Measurements from ENCODE around the gene ANGPTL5. TPM values are rescaled to one million over a fixed set of nuclear protein-coding genes. Genes with fewer than 3 reads are reported as not detected.
A peak's percentile ranks its signal among the peaks of the same experiment; 100 is the strongest.
"Not testable (repeated sequence)": the region's sequence is repeated elsewhere in the genome, so short reads cannot be mapped to it uniquely, and the experiment has no call there.

The ANGPTL5 gene
- total RNA-seq, 1 donor, result 1.8 TPM

GRCh38 chr11:101862391-101863233 lies 53.7 kb downstream of the ANGPTL5 start:
- Histone ChIP-seq H3K27ac (ENCODE audit: low read depth, low read length) (peak overlapping the region; percentile 72), H4K20me1 (ENCODE audit: insufficient read depth, low read length) (no peaks in the 10 kb centered on the region), H3K4me2 (ENCODE audit: insufficient read depth, low read length) (peak overlapping the region; percentile 40), H3K9me3 (ENCODE audit: low read depth, low read length) (peaks cover 5% of the 10 kb centered on the region), H2AFZ (ENCODE audit: low read length) (no peak overlapping the region), H3K27me3 (ENCODE audit: insufficient read depth, low read length) (no peaks in the 10 kb centered on the region), H3K36me3 (ENCODE audit: insufficient read depth, low read length) (no peaks in the 10 kb centered on the region), H3K4me3 (ENCODE audit: insufficient read depth, low read length) (peak overlapping the region; percentile 3), H3K4me1 (ENCODE audit: insufficient read depth, low read length) (peaks cover 50% of the 10 kb centered on the region), H3K79me2 (ENCODE audit: insufficient read depth, low read length) (no peaks in the 10 kb centered on the region)
- TF ChIP-seq CTCF (IDR thresholded peaks at IDR 0.05; ENCODE audit: extremely low read depth, low read depth, low read length), result peak; percentile 81
- DNase-seq (ENCODE audit: insufficient read length, low spot score, missing footprints), result peak; percentile 71

- no peaks in the 10 kb centered on the region for H3K27me3 ChIP-seq (ENCODE audit: insufficient read depth, low read length)
- H3K4me1 ChIP-seq (ENCODE audit: insufficient read depth, low read length), result peaks cover 33% of the 10 kb centered on the region
- peaks cover 5% of the 10 kb centered on the region for H3K9me3 ChIP-seq (ENCODE audit: low read depth, low read length)
- no peaks in the 10 kb centered on the region for H4K20me1 ChIP-seq (ENCODE audit: insufficient read depth, low read length)
- peak; percentile 85 for TF ChIP-seq CTCF (IDR thresholded peaks at IDR 0.05; ENCODE audit: extremely low read depth, low read depth, low read length)
- H3K27ac ChIP-seq (ENCODE audit: low read depth, low read length), result no peak overlapping the region
- no peaks in the 10 kb centered on the region for H3K36me3 ChIP-seq (ENCODE audit: insufficient read depth, low read length)
- H2AFZ ChIP-seq (ENCODE audit: low read length), result peak overlapping the region; percentile 76
- H3K79me2 ChIP-seq (ENCODE audit: insufficient read depth, low read length), result no peaks in the 10 kb centered on the region
- DNase-seq (ENCODE audit: insufficient read length, low spot score, missing footprints), result no peak
- H3K4me2 ChIP-seq (ENCODE audit: insufficient read depth, low read length), result peak overlapping the region; percentile 46
- no peak overlapping the region for H3K4me3 ChIP-seq (ENCODE audit: insufficient read depth, low read length)
These were observed 55.5 kb downstream of the ANGPTL5 start for GRCh38 chr11:101860696-101861427.

GRCh38 chr11:101852260-101852659 lies 64.1 kb downstream of the ANGPTL5 start:
- not testable (repeated sequence) for H3K4me3 ChIP-seq (ENCODE audit: insufficient read depth, low read length); H3K27ac ChIP-seq (ENCODE audit: low read depth, low read length); H3K9me3 ChIP-seq (ENCODE audit: low read depth, low read length); H3K4me1 ChIP-seq (ENCODE audit: insufficient read depth, low read length); H3K79me2 ChIP-seq (ENCODE audit: insufficient read depth, low read length); H3K27me3 ChIP-seq (ENCODE audit: insufficient read depth, low read length); H2AFZ ChIP-seq (ENCODE audit: low read length); H3K36me3 ChIP-seq (ENCODE audit: insufficient read depth, low read length); H3K4me2 ChIP-seq (ENCODE audit: insufficient read depth, low read length); H4K20me1 ChIP-seq (ENCODE audit: insufficient read depth, low read length)
- peak; percentile 51 for DNase-seq (ENCODE audit: insufficient read length, low spot score, missing footprints)
- peak; percentile 38 for TF ChIP-seq CTCF (IDR thresholded peaks at IDR 0.05; ENCODE audit: extremely low read depth, low read depth, low read length)

GRCh38 chr11:101848262-101848661 lies 68.1 kb downstream of the ANGPTL5 start:
- Histone ChIP-seq H3K4me2 (ENCODE audit: insufficient read depth, low read length) (no peak overlapping the region), H4K20me1 (ENCODE audit: insufficient read depth, low read length) (no peaks in the 10 kb centered on the region), H3K79me2 (ENCODE audit: insufficient read depth, low read length) (no peaks in the 10 kb centered on the region), H3K36me3 (ENCODE audit: insufficient read depth, low read length) (no peaks in the 10 kb centered on the region), H3K9me3 (ENCODE audit: low read depth, low read length) (no peaks in the 10 kb centered on the region), H3K27ac (ENCODE audit: low read depth, low read length) (no peak overlapping the region), H3K4me3 (ENCODE audit: insufficient read depth, low read length) (no peak overlapping the region), H2AFZ (ENCODE audit: low read length) (no peak overlapping the region), H3K4me1 (ENCODE audit: insufficient read depth, low read length) (no peaks in the 10 kb centered on the region), H3K27me3 (ENCODE audit: insufficient read depth, low read length) (no peaks in the 10 kb centered on the region)
- no peak for DNase-seq (ENCODE audit: insufficient read length, low spot score, missing footprints)
- peak; percentile 47 for TF ChIP-seq CTCF (IDR thresholded peaks at IDR 0.05; ENCODE audit: extremely low read depth, low read depth, low read length)
